Measurements from ENCODE around the gene ALKBH7. TPM values are rescaled to one million over a fixed set of nuclear protein-coding genes. Genes with fewer than 3 reads are reported as not detected.
A peak's percentile ranks its signal among the peaks of the same experiment; 100 is the strongest.

Gene ALKBH7, protein sequence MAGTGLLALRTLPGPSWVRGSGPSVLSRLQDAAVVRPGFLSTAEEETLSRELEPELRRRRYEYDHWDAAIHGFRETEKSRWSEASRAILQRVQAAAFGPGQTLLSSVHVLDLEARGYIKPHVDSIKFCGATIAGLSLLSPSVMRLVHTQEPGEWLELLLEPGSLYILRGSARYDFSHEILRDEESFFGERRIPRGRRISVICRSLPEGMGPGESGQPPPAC
- total RNA-seq (10 to 100 TPM; 67.4 to 73.4 TPM), polyA plus RNA-seq (10 to 100 TPM; 72.3 to 88.1 TPM)

DNA sequence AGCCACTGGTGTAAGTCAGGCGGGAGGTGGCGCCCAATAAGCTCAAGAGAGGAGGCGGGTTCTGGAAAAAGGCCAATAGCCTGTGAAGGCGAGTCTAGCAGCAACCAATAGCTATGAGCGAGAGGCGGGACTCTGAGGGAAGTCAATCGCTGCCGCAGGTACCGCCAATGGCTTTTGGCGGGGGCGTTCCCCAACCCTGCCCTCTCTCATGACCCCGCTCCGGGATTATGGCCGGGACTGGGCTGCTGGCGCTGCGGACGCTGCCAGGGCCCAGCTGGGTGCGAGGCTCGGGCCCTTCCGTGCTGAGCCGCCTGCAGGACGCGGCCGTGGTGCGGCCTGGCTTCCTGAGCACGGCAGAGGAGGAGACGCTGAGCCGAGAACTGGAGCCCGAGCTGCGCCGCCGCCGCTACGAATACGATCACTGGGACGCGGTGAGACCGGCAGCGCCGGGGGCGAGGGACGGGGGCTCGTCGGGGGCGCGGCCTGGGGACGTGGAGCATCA lies at the start of gene ALKBH7:
TSS of gene ALKBH7 (plus strand) at position 201 of the 502 bp plus-strand sequence. CDS start at position 228, 27 bp downstream.
- peaks cover 13 to 30% (median 20%) of the 10 kb centered on the region in 4 donors for H3K4me1 Mint-ChIP-seq
- ChIA-PET CTCF (ENCODE audit: partially characterized antibody) (interaction anchor here (0.7 to 2.1 kb wide), 5 partner anchors 9 to 94 kb away, joined by 3 to 6 read pairs (median 3); partner anchors contain the start of gene CLPP), POLR2A (ENCODE audit: partially characterized antibody) (interaction anchor here (0.6 to 5.8 kb wide), 12 partner anchors 10 to 750 kb away, joined by 3 to 123 read pairs (median 4); partner anchors contain the start of genes CLPP, DENND1C, GPR108 and GTF2F1)
- peaks cover 9 to 32% of the 10 kb centered on the region in 2 donors for H3K36me3 Mint-ChIP-seq
- DNase-seq: peak; percentile 97 to 99 (median 99)
- H3K36me3 ChIP-seq (ENCODE audit: insufficient read depth, low read length): peaks cover 17% of the 10 kb centered on the region
- no peaks in the 10 kb centered on the region for H3K27me3 Mint-ChIP-seq
- peak within 1 kb of the TSS; percentile 84 to 95 (median 92) for H3K4me3 Mint-ChIP-seq
- H3K4me1 ChIP-seq (ENCODE audit: insufficient read depth, low read length): peaks cover 15% of the 10 kb centered on the region
- intact Hi-C loops (cut with micrococcal nuclease): loop anchor here (1.0 to 5.0 kb wide), 8 partner anchors 11 to 468 kb away; partner anchors contain the start of genes CLPP, GTF2F1, RFX2 and TRIP10
- no peaks in the 10 kb centered on the region for H3K27me3 ChIP-seq (ENCODE audit: insufficient read depth, low read length)
- peak within 1 kb of the TSS; percentile 92 for H3K27ac ChIP-seq (ENCODE audit: low read depth, low read length)
- H3K4me3 ChIP-seq (ENCODE audit: low read length in 2 of 2): peak within 1 kb of the TSS; percentile 66 to 90
- H3K9me3 ChIP-seq (ENCODE audit: control insufficient read depth in 1 of 2, low read length in 2 of 2): no peaks in the 10 kb centered on the region
- no peaks in the 10 kb centered on the region for H3K9me3 Mint-ChIP-seq
- peak within 1 kb of the TSS; percentile 90 to 97 (median 95) for H3K27ac Mint-ChIP-seq

- H3K4me3 ChIP-seq (ENCODE audit: low read length in 2 of 2): no peak overlapping the region
- intact Hi-C loops (cut with micrococcal nuclease): no loop called here
- H3K36me3 ChIP-seq (ENCODE audit: insufficient read depth, low read length): no peaks in the 10 kb centered on the region
- Mint-ChIP-seq H3K4me1 (peaks cover 0 to 10% (median 8%) of the 10 kb centered on the region in 4 donors), H3K9me3 (peaks cover 0 to 4% (median 0%) of the 10 kb centered on the region in 8 donors), H3K27ac (peak overlapping the region in 2 of 7 donors; percentile 9 to 65), H3K27me3 (no peaks in the 10 kb centered on the region), H3K4me3 (no peak overlapping the region), H3K36me3 (peaks cover 0 to 3% of the 10 kb centered on the region in 2 donors)
- ChIA-PET POLR2A (ENCODE audit: partially characterized antibody) (no interaction called here), CTCF (ENCODE audit: partially characterized antibody) (no interaction called here)
- no peak for DNase-seq
- no peak overlapping the region for H3K27ac ChIP-seq (ENCODE audit: low read depth, low read length)
- H3K9me3 ChIP-seq (ENCODE audit: control insufficient read depth in 1 of 2, low read length in 2 of 2): no peaks in the 10 kb centered on the region
- no peaks in the 10 kb centered on the region for H3K27me3 ChIP-seq (ENCODE audit: insufficient read depth, low read length)
- H3K4me1 ChIP-seq (ENCODE audit: insufficient read depth, low read length): no peaks in the 10 kb centered on the region
Observed at GRCh38 chr19:6324757-6325156, 47.8 kb upstream of the ALKBH7 start.

DNA sequence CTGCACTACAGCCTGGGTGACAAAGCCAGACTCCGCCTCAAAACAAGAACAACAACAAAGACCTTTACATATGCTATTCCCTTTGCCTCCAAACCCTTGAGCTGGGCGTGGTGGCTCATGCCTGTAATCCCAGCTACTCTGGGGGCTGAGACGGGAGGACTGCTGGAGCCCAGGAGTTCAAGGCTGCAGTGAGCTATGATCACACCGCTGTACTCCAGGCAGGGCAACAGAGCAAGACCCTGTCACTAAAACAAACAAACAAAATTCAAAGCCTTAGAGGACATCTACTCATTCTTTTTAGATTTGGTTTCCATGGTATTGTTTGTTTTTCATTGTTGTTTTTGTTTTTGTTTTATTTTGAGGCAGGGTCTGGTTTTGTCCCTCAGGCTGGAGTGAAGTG lies 47.0 kb upstream of the ALKBH7 start:
- Histone ChIP-seq H3K9me3 (ENCODE audit: control insufficient read depth in 1 of 2, low read length in 2 of 2) (no peaks in the 10 kb centered on the region), H3K36me3 (ENCODE audit: insufficient read depth, low read length) (no peaks in the 10 kb centered on the region), H3K27me3 (ENCODE audit: insufficient read depth, low read length) (no peaks in the 10 kb centered on the region), H3K27ac (ENCODE audit: low read depth, low read length) (no peak overlapping the region), H3K4me1 (ENCODE audit: insufficient read depth, low read length) (no peaks in the 10 kb centered on the region), H3K4me3 (ENCODE audit: low read length in 2 of 2) (no peak overlapping the region)
- Mint-ChIP-seq H3K27ac (peak overlapping the region in 1 of 7 donors; percentile 37), H3K9me3 (peaks cover 0 to 4% (median 0%) of the 10 kb centered on the region in 8 donors), H3K36me3 (peaks cover 0 to 3% of the 10 kb centered on the region in 2 donors), H3K4me1 (peaks cover 0 to 10% (median 8%) of the 10 kb centered on the region in 4 donors), H3K4me3 (no peak overlapping the region), H3K27me3 (no peaks in the 10 kb centered on the region)
- intact Hi-C loops (cut with micrococcal nuclease): no loop called here
- ChIA-PET POLR2A (ENCODE audit: partially characterized antibody) (no interaction called here), CTCF (ENCODE audit: partially characterized antibody) (no interaction called here)
- DNase-seq: no peak

- H3K9me3 Mint-ChIP-seq: peaks cover 0 to 4% (median 0%) of the 10 kb centered on the region in 8 donors
- ChIA-PET POLR2A (ENCODE audit: partially characterized antibody) (interaction anchor here (0.6 kb wide), 1 partner anchor 30 kb away, joined by 3 read pairs; no protein-coding TSS in a partner anchor), CTCF (ENCODE audit: partially characterized antibody) (no interaction called here)
- Histone ChIP-seq H3K9me3 (ENCODE audit: control insufficient read depth in 1 of 2, low read length in 2 of 2) (no peaks in the 10 kb centered on the region), H3K27ac (ENCODE audit: low read depth, low read length) (no peak overlapping the region), H3K27me3 (ENCODE audit: insufficient read depth, low read length) (no peaks in the 10 kb centered on the region), H3K36me3 (ENCODE audit: insufficient read depth, low read length) (no peaks in the 10 kb centered on the region), H3K4me3 (ENCODE audit: low read length in 2 of 2) (no peak overlapping the region), H3K4me1 (ENCODE audit: insufficient read depth, low read length) (no peaks in the 10 kb centered on the region)
- H3K4me3 Mint-ChIP-seq: no peak overlapping the region
- no peaks in the 10 kb centered on the region for H3K27me3 Mint-ChIP-seq
- H3K27ac Mint-ChIP-seq: peak overlapping the region in 1 of 7 donors; percentile 65
- peaks cover 0 to 10% (median 8%) of the 10 kb centered on the region in 4 donors for H3K4me1 Mint-ChIP-seq
- intact Hi-C loops (cut with micrococcal nuclease): no loop called here
- DNase-seq: no peak
- peaks cover 0 to 3% of the 10 kb centered on the region in 2 donors for H3K36me3 Mint-ChIP-seq
Observed at GRCh38 chr19:6326815-6327214, 45.8 kb upstream of the ALKBH7 start.

DNA sequence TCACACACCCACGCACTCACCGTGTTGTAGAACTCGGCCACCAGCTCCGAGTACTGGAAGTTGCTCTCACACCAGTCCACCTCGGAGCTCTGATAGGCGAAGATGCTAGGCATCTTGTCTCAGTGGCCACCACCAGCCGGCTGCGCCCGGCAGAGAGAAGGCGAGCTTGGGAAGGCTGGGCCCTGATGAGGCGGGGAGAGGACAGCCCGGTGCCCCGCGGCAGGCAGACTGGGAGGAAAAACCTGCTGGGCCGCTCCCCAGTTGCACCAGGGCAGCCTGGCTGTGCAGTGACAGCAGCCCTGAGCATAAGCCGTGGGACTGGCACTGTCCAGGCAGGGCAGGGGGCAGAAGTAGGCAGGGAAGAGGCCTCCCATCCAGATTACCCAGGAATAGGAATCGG lies 39.2 kb upstream of the ALKBH7 start, which contains the start of gene ACER1:
TSS of gene ACER1 (minus strand) at position 174 of the 400 bp plus-strand sequence. CDS start at position 113, 61 bp downstream.
- no peak for DNase-seq
- H3K9me3 ChIP-seq (ENCODE audit: control insufficient read depth in 1 of 2, low read length in 2 of 2): no peaks in the 10 kb centered on the region
- no peak within 1 kb of the TSS for H3K4me3 ChIP-seq (ENCODE audit: low read length in 2 of 2)
- no peaks in the 10 kb centered on the region for H3K9me3 Mint-ChIP-seq
- H3K27ac Mint-ChIP-seq: no peak within 1 kb of the TSS
- POLR2A ChIA-PET (ENCODE audit: partially characterized antibody): no interaction called here
- H3K4me1 ChIP-seq (ENCODE audit: insufficient read depth, low read length): no peaks in the 10 kb centered on the region
- no peak within 1 kb of the TSS for H3K27ac ChIP-seq (ENCODE audit: low read depth, low read length)
- intact Hi-C loops (cut with micrococcal nuclease): no loop called here
- no peaks in the 10 kb centered on the region for H3K27me3 Mint-ChIP-seq
- no peaks in the 10 kb centered on the region for H3K27me3 ChIP-seq (ENCODE audit: insufficient read depth, low read length)
- H3K4me3 Mint-ChIP-seq: no peak within 1 kb of the TSS
- no peaks in the 10 kb centered on the region for H3K36me3 Mint-ChIP-seq
- CTCF ChIA-PET (ENCODE audit: partially characterized antibody): no interaction called here
- H3K4me1 Mint-ChIP-seq: peaks cover 0 to 1% (median 0%) of the 10 kb centered on the region in 4 donors
- no peaks in the 10 kb centered on the region for H3K36me3 ChIP-seq (ENCODE audit: insufficient read depth, low read length)

DNA sequence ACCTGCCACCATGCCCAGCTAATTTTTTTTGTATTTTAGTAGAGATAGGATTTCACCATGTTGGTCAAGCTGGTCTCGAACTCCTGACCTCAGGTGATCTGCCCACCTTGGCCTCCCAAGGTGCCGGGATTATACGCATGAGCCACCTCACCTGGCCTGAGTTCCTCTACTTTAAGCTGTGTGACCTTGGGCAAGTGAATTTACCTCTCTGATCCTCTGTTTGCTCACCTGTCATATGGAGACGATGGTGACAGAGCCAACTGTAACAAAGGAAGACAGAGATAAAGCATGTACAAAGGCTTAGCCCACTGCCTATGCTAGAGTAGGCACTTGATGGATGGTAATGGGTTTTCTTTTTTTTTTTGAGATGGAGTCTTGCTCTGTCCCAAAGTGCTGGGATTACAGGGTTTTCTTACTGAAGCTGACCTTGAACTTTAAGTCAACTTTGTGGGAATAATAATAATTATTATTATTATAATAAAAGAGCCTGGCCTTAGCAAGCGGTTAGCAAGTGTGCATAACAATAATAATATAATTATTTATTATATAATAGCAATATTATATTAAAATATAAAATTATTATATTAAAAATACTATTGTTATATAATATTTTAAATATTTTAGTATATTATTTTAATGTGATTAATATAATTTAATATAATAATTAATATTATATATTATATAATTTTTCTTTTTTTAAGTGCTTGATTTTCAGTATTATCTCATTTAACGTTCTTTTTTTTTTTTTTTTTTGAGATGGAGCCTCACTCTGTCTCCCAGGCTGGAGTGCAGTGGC lies 37.9 kb upstream of the ALKBH7 start:
- Mint-ChIP-seq H3K4me1 (peaks cover 0 to 1% (median 0%) of the 10 kb centered on the region in 4 donors), H3K36me3 (no peaks in the 10 kb centered on the region), H3K27ac (no peak overlapping the region), H3K9me3 (no peaks in the 10 kb centered on the region), H3K4me3 (no peak overlapping the region), H3K27me3 (no peaks in the 10 kb centered on the region)
- DNase-seq: no peak
- H3K27ac ChIP-seq (ENCODE audit: low read depth, low read length): no peak overlapping the region
- no peaks in the 10 kb centered on the region for H3K27me3 ChIP-seq (ENCODE audit: insufficient read depth, low read length)
- H3K4me3 ChIP-seq (ENCODE audit: low read length in 2 of 2): no peak overlapping the region
- CTCF ChIA-PET (ENCODE audit: partially characterized antibody): no interaction called here
- POLR2A ChIA-PET (ENCODE audit: partially characterized antibody): no interaction called here
- no peaks in the 10 kb centered on the region for H3K36me3 ChIP-seq (ENCODE audit: insufficient read depth, low read length)
- intact Hi-C loops (cut with micrococcal nuclease): no loop called here
- no peaks in the 10 kb centered on the region for H3K4me1 ChIP-seq (ENCODE audit: insufficient read depth, low read length)
- no peaks in the 10 kb centered on the region for H3K9me3 ChIP-seq (ENCODE audit: control insufficient read depth in 1 of 2, low read length in 2 of 2)
